Measurements from ENCODE around the gene OR10J1.

GRCh38 chr1:159442428-159442827, 2.9 kb downstream of the OR10J1 start:
- no peak for TF ChIP-seq EZH2phosphoT487 (IDR thresholded peaks at IDR 0.05; ENCODE audit: borderline replicate concordance)
- TF ChIP-seq, protein P1, sequence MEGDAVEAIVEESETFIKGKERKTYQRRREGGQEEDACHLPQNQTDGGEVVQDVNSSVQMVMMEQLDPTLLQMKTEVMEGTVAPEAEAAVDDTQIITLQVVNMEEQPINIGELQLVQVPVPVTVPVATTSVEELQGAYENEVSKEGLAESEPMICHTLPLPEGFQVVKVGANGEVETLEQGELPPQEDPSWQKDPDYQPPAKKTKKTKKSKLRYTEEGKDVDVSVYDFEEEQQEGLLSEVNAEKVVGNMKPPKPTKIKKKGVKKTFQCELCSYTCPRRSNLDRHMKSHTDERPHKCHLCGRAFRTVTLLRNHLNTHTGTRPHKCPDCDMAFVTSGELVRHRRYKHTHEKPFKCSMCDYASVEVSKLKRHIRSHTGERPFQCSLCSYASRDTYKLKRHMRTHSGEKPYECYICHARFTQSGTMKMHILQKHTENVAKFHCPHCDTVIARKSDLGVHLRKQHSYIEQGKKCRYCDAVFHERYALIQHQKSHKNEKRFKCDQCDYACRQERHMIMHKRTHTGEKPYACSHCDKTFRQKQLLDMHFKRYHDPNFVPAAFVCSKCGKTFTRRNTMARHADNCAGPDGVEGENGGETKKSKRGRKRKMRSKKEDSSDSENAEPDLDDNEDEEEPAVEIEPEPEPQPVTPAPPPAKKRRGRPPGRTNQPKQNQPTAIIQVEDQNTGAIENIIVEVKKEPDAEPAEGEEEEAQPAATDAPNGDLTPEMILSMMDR (conservative IDR thresholded peaks at IDR 0.05; ENCODE audit: low read length) = no peak
